Nephron progenitor cell (in vitro differentiated cells): Measurements from ENCODE around the gene STUM.

ENCODE experiments used
- DNase-seq: peaks from one replicate; pipeline ENCODE4 v3.0.0; 2021
- H3K27ac Mint-ChIP-seq: 2 replicates; pipeline ENCODE4 v1.8.0; 2021; ENCODE audit warnings: mild to moderate bottlenecking, moderate library complexity, mixed read lengths
- H3K27me3 Mint-ChIP-seq: 2 replicates; pipeline ENCODE4 v1.8.0; 2021; ENCODE audit warnings: mild to moderate bottlenecking, low read depth, mixed read lengths; ENCODE audit not compliant: poor library complexity
- H3K36me3 Mint-ChIP-seq: 2 replicates; pipeline ENCODE4 v1.8.0; 2021; ENCODE audit warnings: low read depth, mixed read lengths
- H3K4me1 Mint-ChIP-seq: 2 replicates; pipeline ENCODE4 v1.8.0; 2021; ENCODE audit warnings: mixed read lengths
- H3K4me3 Mint-ChIP-seq: 2 replicates; pipeline ENCODE4 v1.8.0; 2021; ENCODE audit warnings: mild to moderate bottlenecking, moderate library complexity, mixed read lengths
- H3K9me3 Mint-ChIP-seq: 2 replicates; pipeline ENCODE4 v1.8.0; 2021; ENCODE audit warnings: mild to moderate bottlenecking, moderate library complexity, mixed read lengths
- TF ChIP-seq, protein P1 (sequence below): fragments of 200-600 bp; sonication (generic); IDR thresholded peaks from 2 replicates; pipeline ENCODE4 v1.5.0; 2021; ENCODE audit warnings: antibody characterized with exemption

Gene STUM

DNA sequence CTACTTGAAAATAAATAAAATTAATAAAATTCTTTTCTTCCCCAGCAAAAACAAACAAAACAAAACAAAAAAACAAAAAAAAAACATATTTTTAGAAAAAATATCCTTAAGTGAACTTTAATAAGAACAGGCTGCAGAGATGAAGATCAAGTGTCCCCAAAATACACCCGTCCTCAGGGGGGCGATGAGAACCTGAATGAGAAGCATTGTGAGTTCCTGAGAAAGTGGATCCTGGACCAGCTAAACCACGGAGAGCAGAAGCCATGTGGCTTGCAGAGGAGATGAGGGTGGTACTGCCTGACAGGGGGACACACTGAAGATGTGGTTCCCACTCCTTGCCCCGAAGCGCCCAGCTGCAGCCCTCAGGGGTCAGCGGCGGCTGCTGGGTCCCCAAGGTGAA, 101.2 kb downstream of the STUM start:
- no peaks in the 10 kb centered on the region for H3K9me3 Mint-ChIP-seq
- no peak for DNase-seq
- H3K27ac Mint-ChIP-seq = no peak overlapping the region
- TF ChIP-seq, protein P1, sequence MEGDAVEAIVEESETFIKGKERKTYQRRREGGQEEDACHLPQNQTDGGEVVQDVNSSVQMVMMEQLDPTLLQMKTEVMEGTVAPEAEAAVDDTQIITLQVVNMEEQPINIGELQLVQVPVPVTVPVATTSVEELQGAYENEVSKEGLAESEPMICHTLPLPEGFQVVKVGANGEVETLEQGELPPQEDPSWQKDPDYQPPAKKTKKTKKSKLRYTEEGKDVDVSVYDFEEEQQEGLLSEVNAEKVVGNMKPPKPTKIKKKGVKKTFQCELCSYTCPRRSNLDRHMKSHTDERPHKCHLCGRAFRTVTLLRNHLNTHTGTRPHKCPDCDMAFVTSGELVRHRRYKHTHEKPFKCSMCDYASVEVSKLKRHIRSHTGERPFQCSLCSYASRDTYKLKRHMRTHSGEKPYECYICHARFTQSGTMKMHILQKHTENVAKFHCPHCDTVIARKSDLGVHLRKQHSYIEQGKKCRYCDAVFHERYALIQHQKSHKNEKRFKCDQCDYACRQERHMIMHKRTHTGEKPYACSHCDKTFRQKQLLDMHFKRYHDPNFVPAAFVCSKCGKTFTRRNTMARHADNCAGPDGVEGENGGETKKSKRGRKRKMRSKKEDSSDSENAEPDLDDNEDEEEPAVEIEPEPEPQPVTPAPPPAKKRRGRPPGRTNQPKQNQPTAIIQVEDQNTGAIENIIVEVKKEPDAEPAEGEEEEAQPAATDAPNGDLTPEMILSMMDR = no peak
- H3K27me3 Mint-ChIP-seq = peaks cover 4% of the 10 kb centered on the region
- H3K4me1 Mint-ChIP-seq = peaks cover 41% of the 10 kb centered on the region
- peaks cover 5% of the 10 kb centered on the region for H3K36me3 Mint-ChIP-seq
- no peak overlapping the region for H3K4me3 Mint-ChIP-seq

DNA sequence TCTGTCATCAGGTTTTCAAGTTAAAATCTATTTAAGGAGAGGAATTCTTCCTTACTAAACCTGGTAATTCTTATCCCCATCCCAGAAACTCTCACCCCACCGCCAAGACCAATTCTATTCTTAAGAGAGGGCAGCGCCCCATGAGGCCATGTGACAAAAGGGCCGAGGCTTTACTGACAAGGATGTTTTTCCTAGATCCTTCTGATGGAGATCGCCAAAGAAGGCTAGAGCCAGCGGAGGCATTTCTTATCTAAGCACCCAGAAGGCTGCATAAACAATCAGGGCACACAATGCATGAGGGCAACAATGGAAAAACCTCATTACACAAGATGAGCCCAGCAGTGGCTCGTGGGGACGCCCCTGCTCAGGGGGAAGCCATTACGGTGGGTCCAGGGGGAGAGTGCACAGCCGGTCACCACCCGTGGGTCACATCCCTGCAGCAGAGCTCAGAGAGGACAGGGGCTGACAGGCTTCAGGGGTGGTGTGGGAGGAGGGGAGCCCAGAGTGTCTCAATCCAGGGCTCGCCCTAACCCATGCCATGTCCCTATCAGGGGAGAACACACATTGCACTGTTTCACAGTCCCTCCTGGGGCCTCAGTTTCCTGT, 101.8 kb downstream of the STUM start:
- H3K36me3 Mint-ChIP-seq = peaks cover 5% of the 10 kb centered on the region
- no peaks in the 10 kb centered on the region for H3K9me3 Mint-ChIP-seq
- no peak overlapping the region for H3K27ac Mint-ChIP-seq
- peaks cover 6% of the 10 kb centered on the region for H3K27me3 Mint-ChIP-seq
- no peak overlapping the region for H3K4me3 Mint-ChIP-seq
- DNase-seq = no peak
- H3K4me1 Mint-ChIP-seq = peaks cover 42% of the 10 kb centered on the region
- TF ChIP-seq, protein P1 = no peak

DNA sequence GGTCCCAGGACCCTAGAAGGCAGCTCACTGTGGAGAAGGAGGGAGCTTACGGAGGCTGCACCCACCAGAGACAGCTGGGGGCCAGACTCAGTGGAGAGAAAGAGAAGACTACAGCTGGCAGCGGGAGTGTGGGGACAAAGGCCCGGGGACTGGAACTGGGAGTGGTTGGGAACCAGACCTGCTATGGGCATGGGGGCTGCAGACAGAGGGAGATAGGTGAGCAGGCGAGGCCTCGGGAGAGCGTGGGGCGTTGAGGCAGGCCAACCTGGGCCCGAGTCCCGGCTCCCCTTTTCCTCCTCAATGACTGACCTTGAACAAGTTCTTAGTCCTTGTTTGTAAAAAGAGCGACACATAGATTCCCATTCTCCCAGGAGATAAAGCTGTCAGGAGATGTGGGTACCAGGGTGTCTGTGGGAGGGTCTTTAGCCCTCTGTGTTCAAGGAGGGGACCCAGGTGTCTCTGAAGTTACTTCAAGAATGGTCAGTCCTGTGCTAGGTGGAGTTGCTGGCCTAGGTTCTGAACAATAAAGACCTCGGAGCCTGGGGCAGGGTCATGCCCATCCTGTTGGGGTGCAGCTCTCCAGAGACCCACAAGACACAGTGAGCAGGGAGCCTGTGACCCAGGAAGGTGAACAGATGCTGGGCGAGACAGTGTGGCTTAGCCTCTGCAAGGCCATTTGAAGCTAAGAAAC, 102.6 kb downstream of the STUM start:
- peaks cover 5% of the 10 kb centered on the region for H3K36me3 Mint-ChIP-seq
- peaks cover 43% of the 10 kb centered on the region for H3K4me1 Mint-ChIP-seq
- no peak for DNase-seq
- no peak overlapping the region for H3K27ac Mint-ChIP-seq
- no peaks in the 10 kb centered on the region for H3K9me3 Mint-ChIP-seq
- TF ChIP-seq, protein P1 = no peak
- H3K27me3 Mint-ChIP-seq = peaks cover 6% of the 10 kb centered on the region
- H3K4me3 Mint-ChIP-seq = no peak overlapping the region

DNA sequence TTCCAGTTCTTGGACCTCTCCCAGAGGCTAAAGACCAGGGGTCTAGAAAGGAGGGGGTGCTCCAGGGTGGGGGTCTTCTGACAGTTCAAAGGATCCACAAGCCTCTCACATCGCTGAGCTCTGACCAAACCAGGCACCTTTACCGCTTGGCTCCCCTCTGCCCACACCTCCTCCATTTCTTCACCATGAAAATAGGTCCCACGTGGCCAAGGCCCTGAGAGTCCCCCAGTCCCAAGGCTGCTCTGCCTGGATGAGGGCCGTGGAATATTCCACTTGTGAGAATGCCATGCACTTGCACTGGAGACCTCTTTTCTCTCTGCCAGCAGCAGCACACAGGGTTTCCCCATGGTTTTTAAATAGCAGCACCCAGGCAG, 103.2 kb downstream of the STUM start:
- H3K9me3 Mint-ChIP-seq = no peaks in the 10 kb centered on the region
- no peak overlapping the region for H3K27ac Mint-ChIP-seq
- H3K4me1 Mint-ChIP-seq = peaks cover 48% of the 10 kb centered on the region
- H3K27me3 Mint-ChIP-seq = peaks cover 6% of the 10 kb centered on the region
- H3K36me3 Mint-ChIP-seq = peaks cover 5% of the 10 kb centered on the region
- TF ChIP-seq, protein P1 = no peak
- no peak for DNase-seq
- no peak overlapping the region for H3K4me3 Mint-ChIP-seq

DNA sequence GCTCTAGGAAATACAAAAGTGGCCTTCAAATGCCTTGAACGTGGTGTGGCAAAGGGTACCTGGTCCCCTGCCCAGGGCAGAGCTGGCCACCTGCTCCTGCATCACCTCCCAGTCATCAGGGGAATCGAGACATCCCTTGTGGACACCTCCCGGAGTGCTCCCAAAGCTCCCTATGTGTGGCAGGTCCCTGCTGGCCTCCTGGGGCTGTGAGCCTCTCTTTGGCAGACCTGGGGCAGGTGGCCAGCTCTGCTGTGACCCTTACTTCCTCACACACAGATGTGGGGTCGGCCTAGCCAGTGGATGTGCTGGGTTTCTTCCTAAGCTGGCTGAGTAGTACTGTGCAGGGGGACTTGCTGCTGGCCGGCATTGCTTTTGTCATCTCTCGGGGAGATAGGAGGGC, 104.0 kb downstream of the STUM start:
- peaks cover 57% of the 10 kb centered on the region for H3K4me1 Mint-ChIP-seq
- no peak overlapping the region for H3K27ac Mint-ChIP-seq
- H3K9me3 Mint-ChIP-seq = no peaks in the 10 kb centered on the region
- H3K4me3 Mint-ChIP-seq = no peak overlapping the region
- H3K27me3 Mint-ChIP-seq = peaks cover 6% of the 10 kb centered on the region
- no peak for DNase-seq
- H3K36me3 Mint-ChIP-seq = peaks cover 5% of the 10 kb centered on the region
- TF ChIP-seq, protein P1 = no peak
